PC-3 (cell line): ENCODE measurements around the gene RSRC1.

ENCODE experiments used
- CTCF ChIP-seq: fragments of 300-600 bp; sonication (generic); conservative IDR thresholded peaks from 2 replicates; pipeline ENCODE4 v1.5.1; 2017; ENCODE audit warnings: antibody characterized with exemption, low read depth, mild to moderate bottlenecking, low read length
- EZH2 ChIP-seq: fragments of 300-600 bp; sonication (generic); IDR thresholded peaks from one replicate; pipeline ENCODE4 v1.6.1; 2017; ENCODE audit warnings: antibody characterized with exemption, mild to moderate bottlenecking, low read length; ENCODE audit not compliant: unreplicated experiment
- EZH2phosphoT487 ChIP-seq: fragments of 300-600 bp; sonication (generic); IDR thresholded peaks from 2 replicates; pipeline ENCODE4 v1.6.1; 2018; ENCODE audit warnings: mild to moderate bottlenecking, antibody characterized with exemption, low read length, borderline replicate concordance

GRCh38 chr3:158273656-158274055 is 163.8 kb downstream of the RSRC1 start:
- TF ChIP-seq CTCF (no peak), EZH2phosphoT487 (no peak), EZH2 (no peak)
